H1 (cell line): ENCODE data around the gene CLDN8.

Source experiments
- CBX5 ChIP-seq: fragments of 300-800, 300-1000 bp; sonication (generic); IDR thresholded peaks from 2 replicates; pipeline ENCODE4 v1.7.1; 2016; ENCODE audit warnings: antibody characterized with exemption, low read length, low read depth
- CHD1 ChIP-seq: IDR thresholded peaks from 2 replicates; pipeline ENCODE4 v1.6.1; 2012; ENCODE audit warnings: low read depth, low read length, improper control_type of control experiment
- EP300 ChIP-seq, 2 experiments: IDR thresholded peaks; 1 replicate in 1 of 2; 2 replicates in 1 of 2; pipeline ENCODE4 v1.6.1; 2011 to 2012; ENCODE audit warnings: low read depth in 2 of 2, low read length in 2 of 2, mild to moderate bottlenecking in 2 of 2, borderline replicate concordance in 1 of 2, inconsistent platforms in 1 of 2, moderate library complexity in 1 of 2
- HDAC2 ChIP-seq, 2 experiments: fragments of 300-600 bp in 1 of 2; sonication (generic) in 1 of 2; IDR thresholded peaks; 2 replicates each; pipeline ENCODE4 v1.6.1; 2011 to 2012; ENCODE audit warnings: low read depth in 2 of 2, low read length in 2 of 2, mild to moderate bottlenecking in 2 of 2, moderate library complexity in 2 of 2, borderline replicate concordance in 1 of 2, inconsistent platforms in 1 of 2
- JUND ChIP-seq: IDR thresholded peaks from 2 replicates; pipeline ENCODE4 v1.6.1; 2011; ENCODE audit warnings: mild to moderate bottlenecking, improper control_type of control experiment, low read length
- POLR2A ChIP-seq, 2 experiments: IDR thresholded peaks; 1 replicate in 1 of 2; 2 replicates in 1 of 2; pipeline ENCODE4 v1.6.1; 2011; ENCODE audit warnings: low read depth in 2 of 2, low read length in 2 of 2, mild to moderate bottlenecking in 2 of 2; ENCODE audit errors: control extremely low read depth in 1 of 2
- RAD21 ChIP-seq, 2 experiments: IDR thresholded peaks in 1 of 2; conservative IDR thresholded peaks in 1 of 2; 2 replicates each; pipeline ENCODE4 v1.6.1; 2011; ENCODE audit warnings: low read depth in 2 of 2, low read length in 2 of 2, improper control_type of control experiment in 1 of 2, inconsistent platforms in 1 of 2, mild to moderate bottlenecking in 1 of 2, moderate library complexity in 1 of 2
- TEAD4 ChIP-seq: IDR thresholded peaks from 2 replicates; pipeline ENCODE4 v1.6.1; 2012; ENCODE audit warnings: low read depth, low read length, inconsistent platforms, mixed read lengths
- ZNF274 ChIP-seq: IDR thresholded peaks from 2 replicates; pipeline ENCODE4 v1.7.0; 2012; ENCODE audit warnings: low read length, borderline replicate concordance; ENCODE audit errors: extremely low read depth
- TF ChIP-seq, protein P1 (sequence below): IDR thresholded peaks from 2 replicates; pipeline ENCODE4 v1.6.1; 2012; ENCODE audit warnings: inconsistent platforms
- TF ChIP-seq, protein P2 (sequence below), 3 experiments: IDR thresholded peaks; 1 replicate in 2 of 3; 2 replicates in 1 of 3; pipeline versions ENCODE4 v1.5.1 to v1.6.1; 2011; ENCODE audit warnings: low read length in 3 of 3, mild to moderate bottlenecking in 3 of 3, inconsistent platforms in 2 of 3, low read depth in 1 of 3, moderate library complexity in 1 of 3; ENCODE audit not compliant: insufficient read depth in 1 of 3; ENCODE audit errors: control extremely low read depth in 1 of 3

DNA sequence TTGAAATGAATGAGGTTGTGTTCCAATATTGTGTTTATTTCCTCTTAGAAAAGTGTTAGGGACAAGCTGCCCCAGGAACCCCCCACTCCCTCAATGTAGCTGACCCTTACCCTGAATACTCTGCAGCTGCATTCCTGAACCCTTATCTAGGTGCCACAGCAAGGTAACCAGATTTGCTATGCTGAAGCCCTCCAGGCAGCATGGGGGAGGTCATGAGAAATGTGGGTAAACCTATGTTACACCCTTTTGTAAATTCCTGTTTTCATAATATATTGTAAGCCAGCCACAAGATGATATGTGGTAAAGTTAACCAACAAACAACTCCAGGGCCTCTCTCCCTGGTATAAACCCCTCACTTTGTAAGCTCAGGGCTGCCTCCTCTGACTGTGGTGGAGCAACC, 27.8 kb upstream of the CLDN8 start:
- TF ChIP-seq RAD21 (IDR thresholded peaks at IDR 0.05 in 1 of 2, conservative IDR thresholded peaks at IDR 0.05 in 1 of 2; ENCODE audit: low read depth in 2 of 2, low read length in 2 of 2): no peak
- no peak for TF ChIP-seq EP300 (IDR thresholded peaks at IDR 0.05; ENCODE audit: borderline replicate concordance in 1 of 2, low read depth in 2 of 2, low read length in 2 of 2)
- TF ChIP-seq HDAC2 (IDR thresholded peaks at IDR 0.05; ENCODE audit: borderline replicate concordance in 1 of 2, low read depth in 2 of 2, low read length in 2 of 2): no peak
- TF ChIP-seq, protein P1, sequence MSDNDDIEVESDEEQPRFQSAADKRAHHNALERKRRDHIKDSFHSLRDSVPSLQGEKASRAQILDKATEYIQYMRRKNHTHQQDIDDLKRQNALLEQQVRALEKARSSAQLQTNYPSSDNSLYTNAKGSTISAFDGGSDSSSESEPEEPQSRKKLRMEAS: no peak
- TF ChIP-seq CBX5: no peak
- TF ChIP-seq CHD1: no peak
- TF ChIP-seq TEAD4: no peak
- TF ChIP-seq, protein P2, sequence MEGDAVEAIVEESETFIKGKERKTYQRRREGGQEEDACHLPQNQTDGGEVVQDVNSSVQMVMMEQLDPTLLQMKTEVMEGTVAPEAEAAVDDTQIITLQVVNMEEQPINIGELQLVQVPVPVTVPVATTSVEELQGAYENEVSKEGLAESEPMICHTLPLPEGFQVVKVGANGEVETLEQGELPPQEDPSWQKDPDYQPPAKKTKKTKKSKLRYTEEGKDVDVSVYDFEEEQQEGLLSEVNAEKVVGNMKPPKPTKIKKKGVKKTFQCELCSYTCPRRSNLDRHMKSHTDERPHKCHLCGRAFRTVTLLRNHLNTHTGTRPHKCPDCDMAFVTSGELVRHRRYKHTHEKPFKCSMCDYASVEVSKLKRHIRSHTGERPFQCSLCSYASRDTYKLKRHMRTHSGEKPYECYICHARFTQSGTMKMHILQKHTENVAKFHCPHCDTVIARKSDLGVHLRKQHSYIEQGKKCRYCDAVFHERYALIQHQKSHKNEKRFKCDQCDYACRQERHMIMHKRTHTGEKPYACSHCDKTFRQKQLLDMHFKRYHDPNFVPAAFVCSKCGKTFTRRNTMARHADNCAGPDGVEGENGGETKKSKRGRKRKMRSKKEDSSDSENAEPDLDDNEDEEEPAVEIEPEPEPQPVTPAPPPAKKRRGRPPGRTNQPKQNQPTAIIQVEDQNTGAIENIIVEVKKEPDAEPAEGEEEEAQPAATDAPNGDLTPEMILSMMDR (IDR thresholded peaks at IDR 0.05; ENCODE audit: control extremely low read depth in 1 of 3, insufficient read depth in 1 of 3, low read depth in 1 of 3, low read length in 3 of 3): no peak
- TF ChIP-seq POLR2A (IDR thresholded peaks at IDR 0.05; ENCODE audit: control extremely low read depth in 1 of 2, low read depth in 2 of 2, low read length in 2 of 2): no peak
- no peak for TF ChIP-seq JUND
- TF ChIP-seq ZNF274: no peak
